A549 (cell line): ENCODE data around the gene MPDU1. TPM values are rescaled to one million over a fixed set of nuclear protein-coding genes. Genes with fewer than 3 reads are reported as not detected.

Experiments used
- ATAC-seq, 2 experiments: fragments of 200-7000 bp in 1 of 2; fragments of >200 bp in 1 of 2; cut with Nextera tagmentation in 1 of 2; cut with Tn5 transposase in 1 of 2; 3 replicates each; pipeline versions ENCODE4 v1.8.0 to v1.9.1; 2018 to 2020; ENCODE audit warnings: mild to moderate bottlenecking in 1 of 2, moderate library complexity in 1 of 2
- CTCF ChIA-PET: fragments of 300-600 bp; sonication (Branson Sonifier 250); formaldehyde crosslinking; extraction: SDS; loops from one replicate; lab custom pipeline; 2021; ENCODE audit warnings: antibody characterized with exemption, inconsistent platforms; lab: Yijun Ruan, JAX
- POLR2A ChIA-PET: fragments of 350-600 bp; formaldehyde crosslinking; extraction: SDS; loops from one replicate; lab custom pipeline; 2021; ENCODE audit warnings: antibody characterized with exemption, inconsistent platforms; lab: Yijun Ruan, JAX
- DNase-seq, 2 experiments: peaks; one replicate each; pipeline versions ENCODE4 v3.0.0 to v3.0.0-alpha.2; 2011 to 2016; ENCODE audit warnings: low read depth in 1 of 2, low spot score in 1 of 2
- FAIRE-seq: peaks from 2 replicates; lab custom pipeline; 2011; peaks lifted over from hg19 to GRCh38; lab: Jason Lieb, UNC
- H3K27ac ChIP-seq, 2 experiments: fragments of >200 bp; sonication (Bioruptor Twin); formaldehyde crosslinking; 3 replicates each; pipeline ENCODE4 v1.5.1; 2016 to 2017
- H3K4me1 ChIP-seq: fragments of >200 bp; sonication (Bioruptor Twin); formaldehyde crosslinking; 3 replicates; pipeline ENCODE4 v1.6.1; 2016
- H3K4me2 ChIP-seq: fragments of >200 bp; sonication (Bioruptor Twin); formaldehyde crosslinking; 3 replicates; pipeline ENCODE4 v1.6.1; 2016
- H3K4me3 ChIP-seq: fragments of >200 bp; sonication (Bioruptor Twin); formaldehyde crosslinking; 3 replicates; pipeline ENCODE4 v1.5.1; 2016
- H3K9me3 ChIP-seq: fragments of >200 bp; sonication (Bioruptor Twin); formaldehyde crosslinking; 3 replicates; pipeline ENCODE4 v1.6.1; 2016
- BHLHE40 ChIP-seq: IDR thresholded peaks from 2 replicates; pipeline ENCODE4 v1.6.1; 2012; ENCODE audit warnings: low read depth, low read length, inconsistent platforms
- CBX2 ChIP-seq: fragments of 200-600 bp; sonication (generic); IDR thresholded peaks from 2 replicates; pipeline ENCODE4 v1.6.1; 2016; ENCODE audit warnings: low read depth, mild to moderate bottlenecking, borderline replicate concordance
- CBX8 ChIP-seq: fragments of 200-600 bp; sonication (generic); IDR thresholded peaks from 2 replicates; pipeline ENCODE4 v1.6.1; 2016
- CEBPB ChIP-seq, 2 experiments: fragments of >200 bp in 1 of 2; sonication (Bioruptor Twin) in 1 of 2; formaldehyde crosslinking in 1 of 2; IDR thresholded peaks; 2 replicates each; pipeline ENCODE4 v1.6.1; 2012 to 2016
- CHD2 ChIP-seq: fragments of 150-350 bp; IDR thresholded peaks from 2 replicates; pipeline ENCODE4 v1.6.1; 2014; ENCODE audit warnings: low read length; ENCODE audit not compliant: partially characterized antibody
- CTCF ChIP-seq: fragments of >200 bp; sonication (Bioruptor Twin); formaldehyde crosslinking; IDR thresholded peaks from 3 replicates; pipeline ENCODE4 v1.5.1; 2016
- EHMT2 ChIP-seq: fragments of 200-600 bp; sonication (generic); IDR thresholded peaks from 2 replicates; pipeline ENCODE4 v1.6.1; 2016; ENCODE audit warnings: antibody characterized with exemption, low read depth, mild to moderate bottlenecking, moderate library complexity
- EP300 ChIP-seq, 2 experiments: fragments of >200 bp; sonication (Bioruptor Twin); formaldehyde crosslinking; IDR thresholded peaks; 2 replicates in 1 of 2; 3 replicates in 1 of 2; pipeline ENCODE4 v1.6.1; 2016 to 2017
- ESRRA ChIP-seq: fragments of 150-350 bp; IDR thresholded peaks from 2 replicates; pipeline ENCODE4 v1.6.1; 2014; ENCODE audit warnings: mild to moderate bottlenecking, low read length, borderline replicate concordance
- FOSB ChIP-seq: fragments of 250-450 bp; sonication (Bioruptor Pico); IDR thresholded peaks from 2 replicates; pipeline ENCODE4 v1.5.0; 2020; ENCODE audit warnings: mild to moderate bottlenecking, moderate library complexity
- HDAC2 ChIP-seq: fragments of 200-600 bp; sonication (generic); IDR thresholded peaks from 2 replicates; pipeline ENCODE4 v1.6.1; 2016
- HEYL ChIP-seq: fragments of 250-450 bp; sonication (Bioruptor Pico); IDR thresholded peaks from 2 replicates; pipeline ENCODE4 v1.8.0; 2021; ENCODE audit warnings: mild to moderate bottlenecking, moderate library complexity
- HOXB5 ChIP-seq: fragments of 250-450 bp; sonication (Bioruptor Pico); IDR thresholded peaks from 2 replicates; pipeline ENCODE4 v1.5.0; 2020; ENCODE audit warnings: mild to moderate bottlenecking, moderate library complexity
- MAFK ChIP-seq: fragments of 450-650 bp; IDR thresholded peaks from 2 replicates; pipeline ENCODE4 v1.6.1; 2014; ENCODE audit not compliant: partially characterized antibody
- MAX ChIP-seq: IDR thresholded peaks from 2 replicates; pipeline ENCODE4 v1.6.1; 2012
- MYC ChIP-seq: IDR thresholded peaks from 2 replicates; pipeline ENCODE4 v1.6.1; 2012; ENCODE audit warnings: mild to moderate bottlenecking, inconsistent platforms, low read length, improper control_type of control experiment, borderline replicate concordance
- NPAS2 ChIP-seq: fragments of 250-450 bp; sonication (Bioruptor Pico); IDR thresholded peaks from 2 replicates; pipeline ENCODE4 v1.8.0; 2022; ENCODE audit warnings: mild to moderate bottlenecking, moderate library complexity, borderline replicate concordance
- POLR2AphosphoS2 ChIP-seq: conservative IDR thresholded peaks from 2 replicates; pipeline ENCODE4 v1.6.1; 2012; ENCODE audit warnings: low read length, improper control_type of control experiment, inconsistent platforms
- RARB ChIP-seq: fragments of 250-450 bp; sonication (Bioruptor Pico); IDR thresholded peaks from 2 replicates; pipeline ENCODE4 v1.8.0; 2021; ENCODE audit warnings: mild to moderate bottlenecking, moderate library complexity
- RCOR1 ChIP-seq: fragments of 150-350 bp; IDR thresholded peaks from 2 replicates; pipeline ENCODE4 v1.6.1; 2014; ENCODE audit warnings: antibody characterized with exemption, low read length, low read depth
- REST ChIP-seq: fragments of 200-600 bp; sonication (generic); IDR thresholded peaks from 2 replicates; pipeline ENCODE4 v1.6.1; 2016; ENCODE audit warnings: antibody characterized with exemption, mild to moderate bottlenecking, moderate library complexity
- SREBF2 ChIP-seq: fragments of 450-650 bp; IDR thresholded peaks from 2 replicates; pipeline ENCODE4 v1.6.1; 2014; ENCODE audit warnings: mild to moderate bottlenecking, moderate library complexity
- ZC3H11A ChIP-seq: fragments of 450-650 bp; IDR thresholded peaks from 2 replicates; pipeline ENCODE4 v1.6.1; 2014; ENCODE audit warnings: antibody characterized with exemption, mild to moderate bottlenecking
- ZFP36 ChIP-seq: fragments of 450-650 bp; IDR thresholded peaks from 2 replicates; pipeline ENCODE4 v1.6.1; 2014; ENCODE audit warnings: borderline replicate concordance; ENCODE audit not compliant: partially characterized antibody
- WGBS: methylation state at CpG from one replicate; pipeline ENCODE4 v1.1.6; 2017; ENCODE audit errors: missing lambda C conversion rate; 5-methylcytosine and 5-hydroxymethylcytosine counted together
- polyA plus RNA-seq, 4 experiments: library from polyadenylated mRNA; depleted of rRNA in 3 of 4; stranded (reverse); fragments of >200 nt; fragmentation: RNase III in 1 of 4; extraction: RNeasy Plus Mini Kit Qiagen cat#74134 plus additional on column Dnase treatment in 1 of 4; gene quantifications; 2 replicates in 3 of 4; 3 replicates in 1 of 4; pipeline ENCODE4 v1.2.3, GENCODE V29; 2011 to 2017

MPDU1 gene
- polyA plus RNA-seq, 2 of the 4 experiments (the other 2 are of a cell fraction), result 134 to 148 TPM

- no peak for ATAC-seq
- Histone ChIP-seq H3K4me2 (peak overlapping the region; percentile 91), H3K4me3 (no peak overlapping the region), H3K27ac (peak overlapping the region; percentile 40 to 66; a peak in 4 of 6 replicates), H3K9me3 (no peaks in the 10 kb centered on the region), H3K4me1 (peaks cover 29% of the 10 kb centered on the region)
- 96% methylated on average over 1 of the region's 1 CpG for WGBS
- ChIA-PET CTCF (interaction anchor here (0.9 to 7.7 kb wide), 9 partner anchors 11 to 150 kb away, joined by 3 to 56 read pairs (median 5); partner anchors contain the start of genes SAT2, SOX15, TP53 and WRAP53), POLR2A (interaction anchor here (6.1 kb wide), 1 partner anchor 75 kb away, joined by 58 read pairs; the partner anchor contains the start of genes TP53 and WRAP53)
- TF ChIP-seq CBX8 (no peak), RCOR1 (no peak), ZFP36 (no peak)
- no peak for DNase-seq
- peak; percentile 51 for FAIRE-seq
Observed at GRCh38 chr17:7612294-7612640, 28.6 kb downstream of the MPDU1 start.

- no peak for FAIRE-seq
- peak overlapping the region; percentile 84 for H3K4me3 ChIP-seq
- peak in 1 of 2 experiments; percentile 54 for DNase-seq
- POLR2A ChIA-PET, result interaction anchor here (1.7 to 6.1 kb wide), 5 partner anchors 13 to 130 kb away, joined by 4 to 58 read pairs (median 15); partner anchors contain the start of genes CD68, MPDU1, POLR2A and SAT2
- WGBS, result 5% methylated on average over 20 of the region's 20 CpGs
- TF ChIP-seq MYC, result peak; percentile 33; the same call in 1 of the 2 replicates
- no peak for TF ChIP-seq ESRRA
- TF ChIP-seq MAX, result peak; percentile 19; the same call in 1 of the 2 replicates
- no peak for TF ChIP-seq EP300 (IDR thresholded peaks at IDR 0.05)
- TF ChIP-seq CEBPB (IDR thresholded peaks at IDR 0.05), result peak in 1 of 2 experiments; percentile 57; a peak in 2 of 4 replicates
- no peak for TF ChIP-seq CBX2
- TF ChIP-seq, all 56 proteins: peak for 3
- H3K4me2 ChIP-seq, result peak overlapping the region; percentile 91
- peak; percentile 2 to 14; a peak in 4 of 6 replicates for ATAC-seq
- peaks cover 29% of the 10 kb centered on the region for H3K4me1 ChIP-seq
- CTCF ChIA-PET, result interaction anchor here (0.8 to 14.2 kb wide), 17 partner anchors 10 to 260 kb away, joined by 3 to 130 read pairs (median 8); partner anchors contain the start of genes SAT2, SHBG, SOX15 and TP53
- H3K9me3 ChIP-seq, result no peaks in the 10 kb centered on the region
- H3K27ac ChIP-seq, result peak overlapping the region; percentile 92 to 95
Observed at GRCh38 chr17:7613769-7614424, 30.2 kb downstream of the MPDU1 start.

- Histone ChIP-seq H3K4me2 (peak within 1 kb of the TSS; percentile 91), H3K9me3 (no peaks in the 10 kb centered on the region), H3K4me1 (peaks cover 29% of the 10 kb centered on the region), H3K4me3 (peak within 1 kb of the TSS; percentile 84), H3K27ac (peak within 1 kb of the TSS; percentile 92 to 95)
- FAIRE-seq (peak; percentile 92), DNase-seq (peak; percentile 99 to 100), ATAC-seq (peak; percentile 91 to 96)
- ChIA-PET CTCF (interaction anchor here (0.5 to 14.2 kb wide), 31 partner anchors 10 to 329 kb away, joined by 3 to 130 read pairs (median 5); partner anchors contain the start of genes ATP1B2, CD68, DNAH2 and SAT2), POLR2A (interaction anchor here (0.6 to 6.1 kb wide), 12 partner anchors 11 to 230 kb away, joined by 3 to 58 read pairs (median 4); partner anchors contain the start of genes ATP1B2, CD68, MPDU1 and POLR2A)
- under 1% methylated on average over 44 of the region's 93 CpGs for WGBS
- TF ChIP-seq MAFK, result no peak
- TF ChIP-seq CBX2, result no peak
- no peak for TF ChIP-seq HEYL (CRISPR knock-in tag)
- no peak for TF ChIP-seq POLR2AphosphoS2
- TF ChIP-seq NPAS2, result no peak
- TF ChIP-seq CHD2, result no peak
- TF ChIP-seq RARB, result no peak
- no peak for TF ChIP-seq EHMT2
- TF ChIP-seq ZC3H11A, result no peak
- no peak for TF ChIP-seq BHLHE40
- TF ChIP-seq HDAC2, result no peak
- peak; percentile 58 for TF ChIP-seq CTCF
- 0 out of 2 replicates have a peak, but pooled peaks have one; percentile 16 for TF ChIP-seq HOXB5
- TF ChIP-seq CBX8, result no peak
- no peak for TF ChIP-seq REST
- no peak for TF ChIP-seq SREBF2
- TF ChIP-seq FOSB, result no peak
- TF ChIP-seq MYC, result no peak; the same call in none of the 2 replicates
Observed at GRCh38 chr17:7614425-7615264, 31.0 kb downstream of the MPDU1 start, which contains the start of gene FXR2. TSS of gene FXR2 (minus strand) at chr17:7614897. CDS start at chr17:7614532, 365 bp downstream.
